GM12878 (cell line): Measurements from ENCODE around the gene TP63. TPM values are rescaled to one million over a fixed set of nuclear protein-coding genes. Genes with fewer than 3 reads are reported as not detected.

Source experiments
- NRF1 ChIP-seq: conservative IDR thresholded peaks from 2 replicates; pipeline ENCODE4 v1.6.1; 2011; ENCODE audit warnings: mild to moderate bottlenecking, low read depth, low read length, improper control_type of control experiment
- RBBP5 ChIP-seq: fragments of 200-600 bp; sonication (generic); conservative IDR thresholded peaks from 2 replicates; pipeline ENCODE4 v1.6.1; 2016
- SMAD5 ChIP-seq: IDR thresholded peaks from 2 replicates; pipeline ENCODE4 v1.6.1; 2016; ENCODE audit warnings: antibody characterized with exemption, low read depth
- USF2 ChIP-seq: IDR thresholded peaks from 2 replicates; pipeline ENCODE4 v1.6.1; 2011; ENCODE audit warnings: low read depth, low read length, improper control_type of control experiment, borderline replicate concordance
- ZBTB11 ChIP-seq: fragments of 450-650 bp; formaldehyde crosslinking; IDR thresholded peaks from 2 replicates; pipeline ENCODE4 v1.5.0; 2022; ENCODE audit warnings: mild to moderate bottlenecking, missing genetic modification characterization
- ZBTB40 ChIP-seq: fragments of 450-650 bp; IDR thresholded peaks from 2 replicates; pipeline ENCODE4 v1.6.1; 2016; ENCODE audit warnings: mild to moderate bottlenecking, moderate library complexity, borderline replicate concordance
- polyA plus RNA-seq, 11 experiments: library from polyadenylated mRNA; depleted of rRNA in 4 of 11; unstranded in 6 of 11; stranded (reverse) in 5 of 11; fragments of >200 nt; fragmentation: Nextera tagmentation in 4 of 11; fragmentation: Illumina TruSeq in 1 of 11; extraction: Ambion mirVana in 4 of 11; extraction: Trizol in 1 of 11; gene quantifications; 1 replicate in 1 of 11; 2 replicates in 10 of 11; pipeline versions ENCODE4 v1.2.1 to v1.2.3, GENCODE V29; 2011 to 2016; ENCODE audit warnings: inconsistent platforms in 2 of 11, missing spikeins in 2 of 11, low read depth in 1 of 11
- total RNA-seq, 4 experiments: library from RNA; depleted of rRNA in 3 of 4; stranded (reverse); fragments of >200 nt in 3 of 4; fragmentation: Illumina TruSeq in 1 of 4; extraction: Trizol in 1 of 4; gene quantifications; 2 replicates each; pipeline versions ENCODE4 v1.2.1 to v1.2.3, GENCODE V29; 2013 to 2021

The TP63 gene
- total and polyA plus RNA-seq, 10 of the 15 experiments (the other 5 are each of a cell fraction or from before 2014, with no cell fraction given) = 1.4 to 10.8 (median 6.2) TPM

DNA sequence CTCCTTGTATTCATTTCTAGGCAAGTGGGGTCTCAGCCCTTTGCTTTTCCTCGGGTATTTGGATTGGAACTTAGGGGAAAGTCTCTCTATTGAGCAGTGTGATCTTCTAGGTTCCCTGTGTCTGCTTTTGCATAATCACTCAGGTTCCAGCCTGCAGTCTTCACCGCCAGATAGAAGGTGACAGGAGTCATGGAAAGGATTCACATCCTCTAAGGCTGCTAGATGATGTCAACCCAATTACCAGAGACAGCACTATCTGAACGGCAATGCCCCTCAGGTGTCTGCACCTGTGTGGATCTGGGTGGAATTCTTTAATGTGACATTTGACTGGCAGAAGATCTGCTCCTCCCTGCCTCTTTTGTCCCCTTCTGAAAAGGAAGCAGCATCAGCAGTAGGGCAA is 311.8 kb downstream of the TP63 start (continued):
- TF ChIP-seq ZBTB11 = no peak
- TF ChIP-seq SMAD5 = no peak
- TF ChIP-seq ZBTB40 = no peak
- no peak for TF ChIP-seq NRF1
- no peak for TF ChIP-seq USF2
- no peak for TF ChIP-seq RBBP5
